ENCODE data around the gene MYORG.

MYORG gene

DNA sequence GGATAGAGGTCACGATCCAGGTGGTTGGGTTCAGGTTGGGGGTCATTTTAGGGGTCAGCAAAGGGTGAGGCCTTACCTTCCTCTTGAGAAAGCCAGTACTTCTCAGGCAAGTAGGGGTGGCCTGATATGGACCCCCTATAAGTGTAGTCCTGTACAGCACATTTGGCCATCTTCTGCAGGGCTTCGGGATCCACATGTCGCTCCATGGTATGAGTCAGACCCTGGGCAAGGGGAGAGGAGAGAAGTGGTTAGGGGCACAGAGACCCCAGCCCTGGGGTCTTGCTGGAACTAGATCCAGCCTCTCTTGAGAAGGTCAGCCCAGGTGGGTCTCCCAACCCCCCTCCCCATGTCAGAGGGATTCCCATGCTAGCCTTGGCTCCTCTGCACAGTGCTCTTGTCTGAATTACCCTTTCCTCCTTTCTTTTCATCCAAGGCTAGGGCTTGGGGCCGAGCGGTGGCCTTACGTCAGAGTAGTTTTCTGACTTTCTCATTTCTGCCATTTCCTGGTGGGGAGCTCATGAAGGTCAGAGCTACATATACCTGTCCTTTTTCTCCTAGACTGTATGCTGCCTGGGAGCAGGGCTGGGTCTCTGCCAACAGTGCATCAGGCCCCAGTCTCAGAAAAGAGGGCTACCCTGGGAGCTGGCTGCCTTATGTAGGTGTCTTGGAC lies 9.0 kb upstream of the MYORG start:
- no peak for DNase-seq (ENCODE audit: low read depth in 2 of 2)
- no peak for TF ChIP-seq CTCF (IDR thresholded peaks at IDR 0.05; ENCODE audit: low read depth, low read length)
- no peak overlapping the region for H3K4me3 ChIP-seq (replicated peaks in 1 of 2; ENCODE audit: low read depth in 2 of 2, low read length in 2 of 2)

DNA sequence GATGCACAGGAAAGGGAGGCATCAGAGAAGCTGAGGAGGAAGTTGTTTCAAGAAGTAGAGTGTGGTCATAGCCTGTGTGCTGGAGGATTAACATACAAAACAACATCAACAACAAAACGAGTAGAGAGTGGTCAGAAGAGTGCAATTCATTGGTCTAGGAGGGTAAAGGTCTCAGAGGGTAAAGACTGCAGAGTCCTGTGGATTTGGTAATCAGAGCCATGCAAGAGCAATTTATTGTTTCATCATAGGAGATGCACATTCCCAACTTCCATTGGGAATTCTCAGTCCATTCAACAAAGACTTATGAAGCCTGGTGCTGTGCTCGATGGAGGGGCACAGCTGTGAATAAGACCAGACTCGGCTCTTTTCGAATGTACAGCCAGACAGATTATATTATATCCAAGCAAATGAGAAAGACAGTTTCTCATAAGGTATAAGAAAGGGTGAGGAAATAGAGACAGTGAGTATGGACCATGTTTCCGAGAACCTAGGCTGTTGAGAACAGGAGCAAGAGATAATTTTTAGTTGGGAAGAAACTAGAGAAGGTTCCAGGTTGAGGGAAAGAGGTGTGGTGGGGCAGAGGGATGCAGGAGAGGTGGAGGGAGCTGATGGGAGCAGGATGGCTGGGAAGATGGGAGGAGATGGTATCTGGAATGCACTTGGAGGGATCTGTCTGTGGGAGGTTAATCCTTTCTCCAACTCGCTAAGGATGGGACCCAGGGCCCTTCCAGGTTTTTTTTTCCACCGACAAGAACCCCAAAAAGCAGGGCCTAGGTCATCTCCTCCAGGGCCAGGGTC lies 7.9 kb upstream of the MYORG start:
- H3K4me3 ChIP-seq (replicated peaks in 1 of 2; ENCODE audit: low read depth in 2 of 2, low read length in 2 of 2), result no peak overlapping the region
- no peak for TF ChIP-seq CTCF (IDR thresholded peaks at IDR 0.05; ENCODE audit: low read depth, low read length)
- no peak for DNase-seq (ENCODE audit: low read depth in 2 of 2)

GRCh38 chr9:34383904-34384303 lies 7.2 kb upstream of the MYORG start:
- no peak overlapping the region for H3K4me3 ChIP-seq (replicated peaks in 1 of 2; ENCODE audit: low read depth in 2 of 2, low read length in 2 of 2)
- DNase-seq (ENCODE audit: low read depth in 2 of 2), result no peak
- TF ChIP-seq CTCF (IDR thresholded peaks at IDR 0.05; ENCODE audit: low read depth, low read length), result no peak

DNA sequence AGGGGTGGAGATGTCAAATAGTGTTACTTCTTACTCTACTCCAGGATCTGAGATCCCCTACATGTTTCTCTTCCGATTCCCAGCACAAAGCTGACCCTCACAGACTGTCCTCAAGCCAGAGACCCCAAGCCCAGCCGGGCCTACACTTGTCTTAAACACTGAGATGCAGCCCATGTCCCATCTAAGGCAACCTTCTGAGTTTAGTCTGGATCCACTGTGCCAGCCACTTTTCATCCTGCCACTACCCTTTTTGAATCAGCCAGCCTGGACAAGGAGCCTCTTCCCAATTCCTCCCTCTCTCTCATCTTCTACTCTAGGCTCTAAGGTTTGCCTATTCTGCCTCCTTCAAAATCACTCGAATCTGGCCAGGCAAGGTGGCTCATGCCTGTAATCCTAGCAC lies 6.2 kb upstream of the MYORG start:
- no peak overlapping the region for H3K4me3 ChIP-seq (replicated peaks in 1 of 2; ENCODE audit: low read depth in 2 of 2, low read length in 2 of 2)
- no peak for DNase-seq (ENCODE audit: low read depth in 2 of 2)
- TF ChIP-seq CTCF (IDR thresholded peaks at IDR 0.05; ENCODE audit: low read depth, low read length), result no peak

GRCh38 chr9:34382054-34382453 lies 5.4 kb upstream of the MYORG start:
- H3K4me3 ChIP-seq (replicated peaks in 1 of 2; ENCODE audit: low read depth in 2 of 2, low read length in 2 of 2), result no peak overlapping the region
- no peak for TF ChIP-seq CTCF (IDR thresholded peaks at IDR 0.05; ENCODE audit: low read depth, low read length)
- no peak for DNase-seq (ENCODE audit: low read depth in 2 of 2)

GRCh38 chr9:34381323-34381722 lies 4.6 kb upstream of the MYORG start:
- peak overlapping the region; percentile 47 to 49 for H3K4me3 ChIP-seq (replicated peaks in 1 of 2; ENCODE audit: low read depth in 2 of 2, low read length in 2 of 2)
- TF ChIP-seq CTCF (IDR thresholded peaks at IDR 0.05; ENCODE audit: low read depth, low read length), result no peak
- no peak for DNase-seq (ENCODE audit: low read depth in 2 of 2)
